Right ventricle myocardium superior (tissue), 1 donor: ENCODE results near the gene TUBG2. TPM values are rescaled to one million over a fixed set of nuclear protein-coding genes. Genes with fewer than 3 reads are reported as not detected.

Experiments
- microRNA-seq: library from miRNA; unstranded; fragments of <30 nt; microRNA quantifications from one replicate; pipeline ENCODE4 v1.2.0, GENCODE V29; 2020
- total RNA-seq: library from RNA; stranded (reverse); fragmentation: NEBNext Ultra II Directional; extraction: Animal tissue kit (Norgen Biotek cat#: 25700); gene quantifications from one replicate; pipeline ENCODE4 v1.2.1, GENCODE V29; 2021
- donor health status: DM: no; HTN: yes; CAD: no; lungs with severe emphysema.

TUBG2 gene
- total RNA-seq, 1 donor from 2014 or later, result 12.4 TPM

Small RNAs within 50 kb of the gene (microRNA-seq; reads per million reads assigned to microRNA genes)
- 0.97 reads per million for gene MIR6780A

Other genes with a start within 250 kb of the TUBG2 start
- gene CAVIN1, start 236.0 kb upstream of the TUBG2 start, total RNA-seq, result 200 TPM
- 29.9 TPM for gene ATP6V0A1, start 200.4 kb upstream of the TUBG2 start, total RNA-seq
- gene NAGLU, start 123.0 kb upstream of the TUBG2 start, total RNA-seq, result 8.3 TPM
- gene HSD17B1, start 106.4 kb upstream of the TUBG2 start, total RNA-seq, result 0.78 TPM
- 41.6 TPM for gene COASY, start 97.1 kb upstream of the TUBG2 start, total RNA-seq
- gene MLX, start 92.2 kb upstream of the TUBG2 start, total RNA-seq, result 69.1 TPM
- gene PSMC3IP, start 81.6 kb upstream of the TUBG2 start, total RNA-seq, result 2.3 TPM
- gene RETREG3, start 49.9 kb upstream of the TUBG2 start, total RNA-seq, result 21.4 TPM
- 49.1 TPM for gene TUBG1, start 49.6 kb upstream of the TUBG2 start, total RNA-seq
- gene PLEKHH3, start 17.7 kb downstream of the TUBG2 start, total RNA-seq, result 27.5 TPM
- 1.0 TPM for gene CCR10, start 22.6 kb downstream of the TUBG2 start, total RNA-seq
- gene CNTNAP1, start 23.2 kb downstream of the TUBG2 start, total RNA-seq, result 4.2 TPM
- 47.2 TPM for gene EZH1, start 85.8 kb downstream of the TUBG2 start, total RNA-seq
- gene RAMP2, start 101.9 kb downstream of the TUBG2 start, total RNA-seq, result 38.2 TPM
- 30.3 TPM for gene VPS25, start 114.2 kb downstream of the TUBG2 start, total RNA-seq
- not detected for gene WNK4, start 121.3 kb downstream of the TUBG2 start, total RNA-seq
- gene COA3, start 139.4 kb downstream of the TUBG2 start, total RNA-seq, result 67.2 TPM
- not detected for gene CNTD1, start 139.6 kb downstream of the TUBG2 start, total RNA-seq
- gene BECN1, start 165.0 kb downstream of the TUBG2 start, total RNA-seq, result 78.0 TPM
- 74.7 TPM for gene PSME3, start 174.1 kb downstream of the TUBG2 start, total RNA-seq
- 0.32 TPM for gene AOC2, start 185.3 kb downstream of the TUBG2 start, total RNA-seq
- gene AOC3, start 191.9 kb downstream of the TUBG2 start, total RNA-seq, result 8.3 TPM
- gene G6PC1, start 241.5 kb downstream of the TUBG2 start, total RNA-seq, result not detected